HK-2 (cell line): ENCODE results near the gene LMBR1.
"Not testable (repeated sequence)": the region's sequence is repeated elsewhere in the genome, so short reads cannot be mapped to it uniquely, and the experiment has no call there.

ENCODE experiments used
- DNase-seq: peaks from one replicate; pipeline ENCODE4 v3.0.0-alpha.2; 2018; ENCODE audit not compliant: unreplicated experiment

Gene LMBR1

GRCh38 chr7:156845379-156846101 is 47.4 kb downstream of the LMBR1 start:
- DNase-seq: no peak

DNA sequence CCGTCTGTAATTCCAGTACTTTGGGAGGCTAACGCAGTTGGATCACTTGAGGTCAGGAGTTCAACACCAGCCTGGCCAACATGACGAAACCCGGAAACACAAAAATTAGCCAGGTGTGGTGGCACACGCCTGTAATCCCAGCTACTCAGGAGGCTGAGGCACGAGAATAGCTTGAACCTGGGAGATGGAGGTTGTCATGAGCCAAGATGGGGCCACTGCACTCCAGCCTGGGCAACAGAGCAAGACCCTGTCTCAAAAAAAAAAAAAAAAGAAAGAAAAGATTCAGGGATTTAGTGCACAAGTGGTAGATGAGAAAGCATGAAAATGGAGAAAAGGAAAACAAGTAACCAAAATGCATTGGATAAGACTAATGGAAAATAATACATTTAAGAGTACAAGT is 49.4 kb downstream of the LMBR1 start:
- not testable (repeated sequence) for DNase-seq

DNA sequence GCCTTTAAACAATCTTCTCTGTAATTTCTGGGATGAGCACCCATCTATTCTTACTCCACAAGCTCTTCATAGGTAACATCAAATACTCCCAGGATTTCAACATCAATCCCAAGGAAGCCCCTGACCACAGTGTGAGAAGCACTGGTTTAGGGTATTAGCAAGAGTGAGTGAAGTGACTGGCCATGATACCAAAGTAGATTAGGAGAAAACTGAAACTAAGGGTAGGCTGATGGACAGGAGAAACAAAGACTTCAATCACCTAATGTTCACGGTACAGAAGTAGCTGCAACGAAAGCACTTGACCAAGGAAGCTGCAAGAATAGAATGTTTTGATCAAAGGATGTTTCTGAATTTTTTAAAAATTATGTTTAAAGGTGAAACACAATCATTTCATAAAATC is 49.8 kb downstream of the LMBR1 start:
- DNase-seq: no peak

- no peak for DNase-seq
Measured at GRCh38 chr7:156842740-156843140, 50.2 kb downstream of the LMBR1 start.

DNA sequence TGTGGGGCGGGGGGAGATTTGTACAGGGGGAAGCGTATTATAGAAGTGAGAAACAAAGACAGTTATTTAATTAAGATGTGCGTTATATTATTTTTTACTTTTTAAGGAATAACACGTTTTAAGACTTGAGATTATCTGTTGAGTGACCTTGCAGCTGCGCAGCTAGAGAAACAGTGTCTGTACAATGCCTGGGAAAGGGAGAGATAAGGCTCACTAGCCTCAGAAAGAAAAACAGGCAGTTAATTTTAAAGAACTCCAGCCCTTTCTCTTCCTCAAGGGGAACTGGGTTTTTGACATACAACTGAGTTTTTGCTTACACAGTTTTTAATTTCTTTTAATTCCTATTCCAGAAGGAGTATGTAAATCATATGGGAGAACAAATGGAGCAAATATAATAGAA is 50.7 kb downstream of the LMBR1 start:
- no peak for DNase-seq

DNA sequence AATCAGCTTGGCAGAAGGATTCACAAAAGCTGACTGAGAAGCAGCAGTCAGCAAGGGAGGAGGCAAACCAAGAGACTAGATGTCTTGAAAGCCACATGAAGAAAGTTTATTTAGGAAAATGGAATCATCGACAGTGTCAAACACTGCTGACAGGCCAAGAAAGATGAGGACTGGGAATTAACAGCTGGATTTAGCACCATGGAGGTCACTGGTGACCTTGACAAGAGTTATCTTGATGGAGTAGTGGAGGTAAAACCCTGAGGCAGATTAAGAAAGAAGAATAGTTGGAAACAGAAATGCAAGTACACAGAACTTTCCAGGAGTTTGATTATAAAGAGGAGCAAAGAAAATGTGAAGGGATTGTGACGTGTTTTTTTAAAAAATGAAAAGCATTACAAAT is 51.5 kb downstream of the LMBR1 start:
- no peak for DNase-seq

- DNase-seq: no peak
Measured at GRCh38 chr7:156840134-156840533, 52.8 kb downstream of the LMBR1 start.

DNA sequence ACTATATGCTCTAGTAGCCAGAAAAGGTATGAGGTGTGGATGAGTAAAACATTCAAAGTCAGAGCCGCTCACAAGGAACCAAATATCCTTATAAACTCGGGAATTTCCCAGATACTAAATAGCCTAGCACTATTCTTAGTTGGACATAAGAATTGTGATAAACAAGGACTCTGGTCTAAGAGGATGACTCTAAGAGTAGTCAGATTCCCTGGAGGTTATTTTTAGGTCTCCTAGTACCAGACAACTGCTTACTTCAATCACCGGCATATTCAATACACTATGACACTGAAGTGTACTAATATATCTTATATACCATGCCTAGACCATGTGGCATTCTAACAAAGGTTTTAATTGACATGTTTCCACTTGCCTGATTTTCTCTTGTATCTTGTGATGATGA is 56.5 kb downstream of the LMBR1 start:
- DNase-seq: no peak

- DNase-seq: no peak
Measured at GRCh38 chr7:156834462-156834861, 58.5 kb downstream of the LMBR1 start.

DNA sequence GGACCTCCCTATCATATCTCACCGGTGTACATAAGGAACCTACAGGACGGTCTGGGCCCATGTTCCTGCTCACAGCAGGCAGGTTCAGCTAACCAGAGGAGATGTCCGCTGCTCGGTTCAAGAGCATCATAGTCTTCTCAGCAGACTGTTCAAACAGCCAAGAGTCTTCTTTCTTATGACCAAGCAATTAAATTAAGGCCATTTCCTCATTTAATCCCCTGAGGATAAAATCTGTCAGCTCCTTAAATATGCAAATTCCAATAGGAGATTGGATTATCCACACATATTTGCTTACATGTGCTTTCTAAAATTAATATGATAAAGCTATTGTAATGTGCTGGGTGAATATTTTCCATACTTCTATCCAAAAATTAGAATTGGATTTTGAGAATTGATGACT is 59.7 kb downstream of the LMBR1 start:
- no peak for DNase-seq

- no peak for DNase-seq
Measured at GRCh38 chr7:156832195-156832877, 60.6 kb downstream of the LMBR1 start.

DNA sequence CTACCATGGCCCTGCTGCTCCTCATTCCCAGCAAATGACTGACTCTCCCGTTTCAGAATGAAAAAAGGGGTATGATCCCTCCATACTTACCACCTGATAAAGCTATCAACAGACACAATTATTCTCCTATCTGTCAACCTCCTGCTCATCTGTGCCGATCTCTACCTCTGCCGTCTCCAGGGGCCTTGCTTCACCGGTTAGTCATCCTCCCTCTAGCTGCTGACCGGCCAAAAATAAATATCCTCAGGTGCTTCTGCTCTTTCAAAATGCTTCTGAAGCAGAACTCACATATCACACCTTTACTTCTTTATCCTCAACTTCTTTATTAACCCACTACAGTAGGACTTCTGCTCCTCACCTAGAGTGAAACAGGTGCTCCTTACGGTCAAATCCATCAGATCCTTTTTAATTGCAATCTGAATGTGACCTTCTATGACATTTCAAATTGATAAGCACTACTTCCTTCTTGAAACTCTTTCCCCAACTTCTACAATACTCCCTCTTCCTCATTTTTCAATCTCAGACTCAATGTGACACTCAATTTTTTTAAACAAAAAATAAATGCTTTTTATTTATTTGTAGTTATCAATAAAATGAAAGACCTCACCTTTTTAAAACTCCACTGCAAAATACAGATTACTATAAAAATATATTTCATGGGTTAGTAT is 63.2 kb downstream of the LMBR1 start:
- no peak for DNase-seq

DNA sequence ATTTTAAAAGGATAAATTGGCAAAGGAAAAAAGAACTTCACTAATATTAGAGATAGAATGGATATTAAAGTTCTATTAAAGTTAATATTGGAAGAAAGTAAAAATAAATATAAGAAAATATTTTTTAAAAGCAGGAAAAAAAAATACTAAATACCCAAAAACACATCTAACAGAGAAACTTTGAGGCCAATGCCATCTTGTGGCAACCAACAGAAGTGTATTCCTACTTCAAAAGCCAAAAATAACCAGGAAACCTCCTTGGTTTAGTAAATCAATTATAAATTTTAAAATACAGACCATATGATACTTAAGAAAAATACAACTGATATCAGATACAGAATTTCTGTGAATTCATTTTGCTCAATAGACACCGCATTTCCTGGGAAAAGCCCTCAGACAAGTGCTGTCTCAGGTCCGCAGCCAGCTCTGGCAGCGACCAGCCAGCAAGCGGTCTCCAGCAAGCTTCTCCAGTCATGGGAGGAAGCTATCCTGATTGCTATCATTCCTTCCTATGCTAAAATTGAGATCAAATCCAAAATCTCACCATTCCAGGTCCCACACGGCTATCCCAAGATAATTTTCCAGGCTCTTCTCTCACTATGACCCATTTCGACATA is 65.3 kb downstream of the LMBR1 start:
- DNase-seq: no peak

- DNase-seq: no peak
Measured at GRCh38 chr7:156823435-156823834, 69.5 kb downstream of the LMBR1 start.

DNA sequence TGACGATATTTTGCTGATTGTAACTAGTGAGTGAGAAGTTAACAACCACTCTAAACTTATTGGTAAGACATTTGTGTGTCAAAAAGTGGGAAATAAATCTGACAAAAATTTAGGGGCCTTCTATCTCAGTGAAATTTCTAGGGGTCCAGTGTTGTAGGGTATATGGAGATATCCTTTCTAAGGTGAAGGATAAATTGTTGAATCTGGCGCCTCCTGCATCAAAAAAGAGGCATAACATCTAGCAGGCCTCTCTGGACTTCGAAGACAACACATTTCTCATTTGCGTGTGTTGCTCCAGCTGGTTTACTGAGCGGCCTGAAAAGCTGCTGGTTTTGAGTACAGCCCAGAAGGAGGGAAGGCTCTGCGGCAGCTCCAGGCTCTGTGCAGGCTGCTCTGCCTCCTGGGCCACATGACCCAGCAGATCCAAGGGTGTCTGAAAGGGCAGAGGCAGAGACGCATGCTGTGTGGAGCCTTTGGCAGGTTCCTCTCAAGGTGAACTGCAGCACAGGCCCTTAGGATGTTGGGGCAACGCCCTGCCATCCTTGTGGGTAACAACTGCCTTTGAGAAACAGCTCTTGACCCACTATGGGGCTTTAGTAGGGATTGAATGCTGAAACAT is 72.4 kb downstream of the LMBR1 start:
- DNase-seq: no peak

GRCh38 chr7:156819733-156820295 is 73.2 kb downstream of the LMBR1 start:
- DNase-seq: no peak

DNA sequence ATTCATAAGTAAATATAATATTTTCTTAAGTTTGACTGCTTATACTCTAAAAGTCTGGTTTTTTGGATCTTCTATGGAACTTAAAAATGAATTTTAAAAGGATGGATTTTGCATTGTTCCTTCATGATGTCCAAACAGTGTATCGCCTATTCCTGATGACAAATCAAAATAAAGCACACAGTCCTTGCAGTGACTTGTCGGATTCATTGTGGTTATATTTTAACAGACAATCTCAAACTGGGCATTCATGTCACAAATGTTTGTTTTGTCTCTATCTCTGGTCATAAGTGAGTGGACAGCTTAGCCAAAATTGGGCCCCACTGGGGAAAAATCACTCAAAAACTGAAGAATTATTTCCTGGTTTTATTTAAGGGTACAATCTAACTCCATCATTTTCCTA is 74.8 kb downstream of the LMBR1 start:
- no peak for DNase-seq

DNA sequence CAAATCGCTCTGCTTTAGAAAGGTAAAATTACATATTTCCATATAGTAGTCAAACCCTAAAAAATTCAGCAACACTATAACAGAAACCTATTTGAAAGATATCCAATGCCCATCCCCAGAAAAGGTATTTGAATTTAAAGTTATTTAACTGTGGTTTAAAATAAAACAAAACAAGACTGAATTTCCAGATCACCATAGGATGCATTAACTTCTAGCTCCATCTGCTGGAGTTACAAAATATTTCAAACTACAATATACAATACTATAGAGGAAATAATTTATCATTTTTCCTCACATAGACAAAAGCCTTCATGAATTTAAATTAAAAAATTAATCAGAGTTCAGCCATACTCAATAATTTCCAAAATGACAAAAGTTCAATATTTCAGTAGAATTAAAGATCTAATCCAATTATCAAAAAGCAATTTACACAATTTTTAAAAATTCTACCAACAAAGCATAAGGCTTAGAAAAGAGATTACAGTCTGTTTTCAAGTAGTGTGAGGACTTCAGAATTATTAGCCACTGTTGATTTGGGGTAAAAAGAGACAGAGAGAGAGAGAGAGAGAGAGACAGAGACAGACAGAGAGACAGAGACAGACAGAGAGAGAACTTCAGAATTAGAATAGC is 75.9 kb downstream of the LMBR1 start:
- no peak for DNase-seq

DNA sequence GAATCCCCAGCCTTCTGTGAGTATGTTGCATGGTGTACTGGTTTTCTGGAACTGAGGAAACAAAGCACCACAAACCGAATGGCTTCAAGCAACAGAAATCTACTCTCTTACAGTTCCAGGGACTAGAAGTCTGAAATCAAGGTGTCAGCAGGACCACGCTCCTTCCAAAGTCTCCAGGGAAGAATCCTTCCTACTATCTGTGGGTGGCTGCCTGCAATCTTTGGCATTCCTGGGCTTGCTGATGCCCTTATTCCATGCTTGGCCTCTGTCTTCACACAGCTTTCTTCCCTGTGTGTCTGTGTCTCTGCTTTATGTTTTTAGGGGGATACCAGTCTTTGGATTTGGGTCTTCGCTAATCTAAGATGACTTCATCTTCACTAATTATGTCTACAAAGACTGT is 81.3 kb downstream of the LMBR1 start:
- DNase-seq: no peak

GRCh38 chr7:156803656-156804055 is 89.3 kb downstream of the LMBR1 start:
- DNase-seq: not testable (repeated sequence)

GRCh38 chr7:156802214-156802613 is 90.8 kb downstream of the LMBR1 start:
- no peak for DNase-seq
